HCT116 (cell line): ENCODE results near the gene MIAT.

ENCODE experiments used
- ATF3 ChIP-seq: IDR thresholded peaks from 2 replicates; pipeline ENCODE4 v1.6.1; 2012
- CEBPB ChIP-seq: IDR thresholded peaks from 2 replicates; pipeline ENCODE4 v1.6.1; 2012; ENCODE audit warnings: low read depth
- EZH2 ChIP-seq: fragments of 200-600 bp; sonication (generic); IDR thresholded peaks from 2 replicates; pipeline ENCODE4 v1.6.1; 2017; ENCODE audit warnings: antibody characterized with exemption, mixed run types
- POLR2A ChIP-seq: IDR thresholded peaks from 2 replicates; pipeline ENCODE4 v1.7.0; 2011; ENCODE audit warnings: borderline replicate concordance; ENCODE audit not compliant: insufficient read depth, insufficient read length; ENCODE audit errors: extremely low read depth
- TF ChIP-seq, protein P1 (sequence below): IDR thresholded peaks from 2 replicates; pipeline ENCODE4 v1.6.1; 2012
- TF ChIP-seq, protein P2 (sequence below), 3 experiments: fragments of 200-600 bp in 1 of 3; sonication (generic) in 1 of 3; IDR thresholded peaks in 2 of 3; conservative IDR thresholded peaks in 1 of 3; 2 replicates each; pipeline ENCODE4 v1.5.1; 2012 to 2017; ENCODE audit warnings: low read depth in 2 of 3, low read length in 2 of 3, antibody characterized with exemption in 1 of 3, borderline replicate concordance in 1 of 3, control low read depth in 1 of 3, mild to moderate bottlenecking in 1 of 3, mixed read lengths in 1 of 3, mixed run types in 1 of 3, moderate library complexity in 1 of 3; ENCODE audit not compliant: insufficient read depth in 1 of 3

DNA sequence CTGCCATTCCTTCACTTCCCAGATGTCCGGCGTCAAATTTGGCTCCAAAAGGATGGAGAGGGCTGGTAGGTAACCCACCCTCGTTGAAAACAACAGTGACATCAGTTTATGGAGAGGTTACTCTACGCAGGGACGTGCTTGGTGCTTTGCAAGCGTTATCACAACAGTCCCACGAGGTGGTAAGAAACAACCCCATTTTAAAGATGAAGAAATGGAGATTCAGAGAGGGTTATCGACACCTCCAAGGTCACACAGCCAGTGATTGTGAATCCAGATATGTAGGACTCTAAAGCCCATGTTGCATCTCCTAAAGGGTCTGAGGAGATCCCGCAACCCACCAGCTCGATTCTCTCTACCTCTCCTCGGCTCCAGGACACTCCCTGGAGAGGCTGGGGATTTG lies 773 bp downstream of the MIAT start:
- TF ChIP-seq POLR2A (no peak), CEBPB (no peak), EZH2 (no peak), ATF3 (no peak)
- TF ChIP-seq, protein P1, sequence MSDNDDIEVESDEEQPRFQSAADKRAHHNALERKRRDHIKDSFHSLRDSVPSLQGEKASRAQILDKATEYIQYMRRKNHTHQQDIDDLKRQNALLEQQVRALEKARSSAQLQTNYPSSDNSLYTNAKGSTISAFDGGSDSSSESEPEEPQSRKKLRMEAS = no peak
- TF ChIP-seq, protein P2, sequence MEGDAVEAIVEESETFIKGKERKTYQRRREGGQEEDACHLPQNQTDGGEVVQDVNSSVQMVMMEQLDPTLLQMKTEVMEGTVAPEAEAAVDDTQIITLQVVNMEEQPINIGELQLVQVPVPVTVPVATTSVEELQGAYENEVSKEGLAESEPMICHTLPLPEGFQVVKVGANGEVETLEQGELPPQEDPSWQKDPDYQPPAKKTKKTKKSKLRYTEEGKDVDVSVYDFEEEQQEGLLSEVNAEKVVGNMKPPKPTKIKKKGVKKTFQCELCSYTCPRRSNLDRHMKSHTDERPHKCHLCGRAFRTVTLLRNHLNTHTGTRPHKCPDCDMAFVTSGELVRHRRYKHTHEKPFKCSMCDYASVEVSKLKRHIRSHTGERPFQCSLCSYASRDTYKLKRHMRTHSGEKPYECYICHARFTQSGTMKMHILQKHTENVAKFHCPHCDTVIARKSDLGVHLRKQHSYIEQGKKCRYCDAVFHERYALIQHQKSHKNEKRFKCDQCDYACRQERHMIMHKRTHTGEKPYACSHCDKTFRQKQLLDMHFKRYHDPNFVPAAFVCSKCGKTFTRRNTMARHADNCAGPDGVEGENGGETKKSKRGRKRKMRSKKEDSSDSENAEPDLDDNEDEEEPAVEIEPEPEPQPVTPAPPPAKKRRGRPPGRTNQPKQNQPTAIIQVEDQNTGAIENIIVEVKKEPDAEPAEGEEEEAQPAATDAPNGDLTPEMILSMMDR (IDR thresholded peaks at IDR 0.05 in 2 of 3, conservative IDR thresholded peaks at IDR 0.05 in 1 of 3; ENCODE audit: borderline replicate concordance in 1 of 3, insufficient read depth in 1 of 3, low read depth in 2 of 3, low read length in 2 of 3) = no peak
